Keratinocyte (primary cell): ENCODE data around the gene PUDP. TPM values are rescaled to one million over a fixed set of nuclear protein-coding genes. Genes with fewer than 3 reads are reported as not detected.
A peak's percentile ranks its signal among the peaks of the same experiment; 100 is the strongest.

Experiments used
- DNase-seq: peaks from one replicate; pipeline ENCODE4 v3.0.0-alpha.2; 2011; ENCODE audit warnings: low read depth, missing footprints, low spot score
- FAIRE-seq: peaks from 2 replicates; lab custom pipeline; 2011; peaks lifted over from hg19 to GRCh38; lab: Jason Lieb, UNC
- H2AFZ ChIP-seq: 2 replicates; pipeline ENCODE4 v1.6.0; 2012; ENCODE audit warnings: low read length, control low read depth, inconsistent platforms; ENCODE audit not compliant: control insufficient read depth
- H3K27ac ChIP-seq: 2 replicates; pipeline ENCODE4 v1.5.1; 2011; ENCODE audit warnings: low read length; ENCODE audit not compliant: control insufficient read depth, insufficient read depth
- H3K27me3 ChIP-seq: 3 replicates; pipeline ENCODE4 v1.6.0; 2011; ENCODE audit warnings: low read length; ENCODE audit not compliant: control insufficient read depth, insufficient read depth; ENCODE audit errors: extremely low read depth
- H3K36me3 ChIP-seq, 2 experiments: 2 replicates in 1 of 2; 3 replicates in 1 of 2; pipeline ENCODE4 v1.5.1; 2011; ENCODE audit warnings: low read length in 2 of 2, mild to moderate bottlenecking in 1 of 2; ENCODE audit not compliant: control insufficient read depth in 2 of 2, insufficient read depth in 2 of 2; ENCODE audit errors: extremely low read depth in 1 of 2
- H3K4me1 ChIP-seq: 3 replicates; pipeline ENCODE4 v1.5.1; 2011; ENCODE audit warnings: low read length; ENCODE audit not compliant: control insufficient read depth, insufficient read depth; ENCODE audit errors: extremely low read depth
- H3K4me2 ChIP-seq: 3 replicates; pipeline ENCODE4 v1.6.0; 2011; ENCODE audit warnings: low read depth, low read length; ENCODE audit not compliant: control insufficient read depth, insufficient read depth; ENCODE audit errors: extremely low read depth
- H3K4me3 ChIP-seq, 3 experiments: fragments of 200-600 bp in 1 of 3; sonication (generic) in 1 of 3; 2 replicates in 2 of 3; 3 replicates in 1 of 3; pipeline ENCODE4 v1.5.1; 2011 to 2016; ENCODE audit warnings: low read length in 3 of 3, mild to moderate bottlenecking in 3 of 3, control low read depth in 2 of 3, inconsistent platforms in 1 of 3, low read depth in 1 of 3, mixed read lengths in 1 of 3, mixed run types in 1 of 3, moderate library complexity in 1 of 3; ENCODE audit not compliant: control insufficient read depth in 2 of 3, insufficient read depth in 2 of 3; ENCODE audit errors: extremely low read depth in 1 of 3
- H3K79me2 ChIP-seq: 2 replicates; pipeline ENCODE4 v1.6.0; 2012; ENCODE audit warnings: low read length; ENCODE audit not compliant: control insufficient read depth, insufficient read depth
- H3K9ac ChIP-seq: 3 replicates; pipeline ENCODE4 v1.6.0; 2011; ENCODE audit warnings: low read length; ENCODE audit not compliant: control insufficient read depth, insufficient read depth; ENCODE audit errors: extremely low read depth
- H3K9me1 ChIP-seq: 3 replicates; pipeline ENCODE4 v1.6.0; 2011; ENCODE audit warnings: low read length; ENCODE audit not compliant: control insufficient read depth, insufficient read depth; ENCODE audit errors: extremely low read depth
- H3K9me3 ChIP-seq: 2 replicates; pipeline ENCODE4 v1.5.1; 2012; ENCODE audit warnings: low read depth, low read length; ENCODE audit not compliant: control insufficient read depth
- H4K20me1 ChIP-seq: 3 replicates; pipeline ENCODE4 v1.6.0; 2011; ENCODE audit warnings: low read length; ENCODE audit not compliant: control insufficient read depth, insufficient read depth; ENCODE audit errors: extremely low read depth
- EZH2 ChIP-seq: IDR thresholded peaks from one replicate; pipeline ENCODE4 v1.6.1; 2012; ENCODE audit warnings: inconsistent platforms, mild to moderate bottlenecking, low read length, moderate library complexity
- dilution Hi-C: fragments of 300-500 bp; cut with MboI; formaldehyde crosslinking; loops from one replicate; pipeline ENCODE4 v1.7.0; 2020; ENCODE audit warnings: low sequenced_read_pairs; ENCODE audit not compliant: extremely low pct_ligation_motif_present
- polyA plus RNA-seq, 5 experiments: library from polyadenylated mRNA; depleted of rRNA in 3 of 5; stranded (reverse) in 3 of 5; stranded (forward) in 1 of 5; unstranded in 1 of 5; fragments of >200 nt; gene quantifications; 1 replicate in 1 of 5; 2 replicates in 3 of 5; 3 replicates in 1 of 5; pipeline versions ENCODE4 v1.2.1 to v1.2.3, GENCODE V29; 2011 to 2012; ENCODE audit warnings: missing spikeins in 2 of 5, low read depth in 1 of 5, low replicate concordance in 1 of 5
- TF ChIP-seq, protein P1 (sequence below), 3 experiments: IDR thresholded peaks in 1 of 3; conservative IDR thresholded peaks in 1 of 3; optimal IDR thresholded peaks in 1 of 3; 2 replicates in 2 of 3; 3 replicates in 1 of 3; pipeline versions ENCODE3 to v1.5.1; 2011; ENCODE audit warnings: low read length in 3 of 3, mild to moderate bottlenecking in 3 of 3, moderate library complexity in 2 of 3, control low read depth in 1 of 3, inconsistent platforms in 1 of 3; ENCODE audit not compliant: insufficient read depth in 2 of 3; ENCODE audit errors: extremely low read depth in 1 of 3

PUDP gene
- polyA plus RNA-seq, 1 donor (not counting 4 experiments of a cell fraction or from before 2014, with no cell fraction given), result 48.0 TPM

DNA sequence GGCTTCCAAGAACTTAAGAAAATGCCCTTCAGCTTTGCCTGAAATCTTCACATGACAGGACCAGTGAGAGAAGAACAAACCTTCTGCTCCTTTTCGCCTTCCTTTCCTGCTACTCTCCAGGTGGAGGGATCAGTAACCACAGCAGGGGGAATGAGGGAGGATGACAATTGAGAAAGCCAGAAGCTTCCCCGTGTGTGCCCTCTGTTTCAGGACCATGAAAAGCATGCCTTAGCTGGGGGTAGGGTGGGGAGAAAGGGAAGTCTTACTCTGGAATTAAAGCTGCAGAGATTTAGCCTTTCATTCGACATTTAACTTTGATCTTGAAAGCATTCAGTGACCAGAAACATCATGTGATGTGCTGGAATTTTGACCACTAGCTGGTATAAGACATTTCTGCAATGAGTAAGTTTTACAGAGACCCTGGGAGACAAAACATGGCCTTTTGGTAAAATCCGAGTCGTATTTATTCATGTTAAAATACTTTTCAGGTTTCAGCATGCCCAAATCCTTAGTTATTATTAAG lies 10.6 kb upstream of the PUDP start:
- Histone ChIP-seq H3K4me2 (peak overlapping the region; percentile 76), H3K4me3 (no peak overlapping the region), H4K20me1 (no peaks in the 10 kb centered on the region), H3K9me1 (peaks cover 5% of the 10 kb centered on the region), H3K27me3 (no peaks in the 10 kb centered on the region), H3K9me3 (no peaks in the 10 kb centered on the region), H3K4me1 (peaks cover 17% of the 10 kb centered on the region), H2AFZ (no peak overlapping the region), H3K9ac (no peak overlapping the region), H3K27ac (no peak overlapping the region), H3K79me2 (no peaks in the 10 kb centered on the region), H3K36me3 (no peaks in the 10 kb centered on the region)
- dilution Hi-C loops, result no loop called here
- FAIRE-seq (no peak), DNase-seq (no peak)
- TF ChIP-seq, protein P1, sequence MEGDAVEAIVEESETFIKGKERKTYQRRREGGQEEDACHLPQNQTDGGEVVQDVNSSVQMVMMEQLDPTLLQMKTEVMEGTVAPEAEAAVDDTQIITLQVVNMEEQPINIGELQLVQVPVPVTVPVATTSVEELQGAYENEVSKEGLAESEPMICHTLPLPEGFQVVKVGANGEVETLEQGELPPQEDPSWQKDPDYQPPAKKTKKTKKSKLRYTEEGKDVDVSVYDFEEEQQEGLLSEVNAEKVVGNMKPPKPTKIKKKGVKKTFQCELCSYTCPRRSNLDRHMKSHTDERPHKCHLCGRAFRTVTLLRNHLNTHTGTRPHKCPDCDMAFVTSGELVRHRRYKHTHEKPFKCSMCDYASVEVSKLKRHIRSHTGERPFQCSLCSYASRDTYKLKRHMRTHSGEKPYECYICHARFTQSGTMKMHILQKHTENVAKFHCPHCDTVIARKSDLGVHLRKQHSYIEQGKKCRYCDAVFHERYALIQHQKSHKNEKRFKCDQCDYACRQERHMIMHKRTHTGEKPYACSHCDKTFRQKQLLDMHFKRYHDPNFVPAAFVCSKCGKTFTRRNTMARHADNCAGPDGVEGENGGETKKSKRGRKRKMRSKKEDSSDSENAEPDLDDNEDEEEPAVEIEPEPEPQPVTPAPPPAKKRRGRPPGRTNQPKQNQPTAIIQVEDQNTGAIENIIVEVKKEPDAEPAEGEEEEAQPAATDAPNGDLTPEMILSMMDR (optimal IDR thresholded peaks at IDR 0.05 in 1 of 3, IDR thresholded peaks at IDR 0.05 in 1 of 3, conservative IDR thresholded peaks at IDR 0.05 in 1 of 3; ENCODE audit: extremely low read depth in 1 of 3, insufficient read depth in 2 of 3, low read length in 3 of 3), result no peak
- TF ChIP-seq EZH2, result no peak

DNA sequence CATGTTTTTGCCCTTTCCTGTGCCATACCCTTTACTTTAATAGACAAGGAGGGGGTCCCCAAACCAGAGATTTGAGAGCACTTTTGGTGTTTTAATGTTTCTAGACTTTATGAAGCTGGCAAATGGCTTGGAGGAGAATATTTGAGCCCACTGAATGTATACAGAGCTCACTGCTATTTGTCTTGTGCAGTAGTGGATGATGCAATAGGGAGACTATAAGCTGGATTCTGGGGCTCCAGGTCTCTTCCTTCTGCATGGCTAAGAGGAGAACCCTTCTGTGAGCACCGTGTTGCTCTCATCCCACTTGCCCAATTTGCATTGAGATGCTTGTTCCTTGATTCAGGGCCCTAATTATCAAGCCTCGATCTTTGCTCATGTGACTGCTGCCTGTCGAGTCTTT lies 8.9 kb upstream of the PUDP start:
- no peak overlapping the region for H2AFZ ChIP-seq
- peaks cover 5% of the 10 kb centered on the region for H3K9me1 ChIP-seq
- dilution Hi-C loops, result no loop called here
- H4K20me1 ChIP-seq, result no peaks in the 10 kb centered on the region
- no peaks in the 10 kb centered on the region for H3K79me2 ChIP-seq
- H3K4me2 ChIP-seq, result no peak overlapping the region
- DNase-seq, result no peak
- FAIRE-seq, result no peak
- TF ChIP-seq, protein P1 (optimal IDR thresholded peaks at IDR 0.05 in 1 of 3, IDR thresholded peaks at IDR 0.05 in 1 of 3, conservative IDR thresholded peaks at IDR 0.05 in 1 of 3; ENCODE audit: extremely low read depth in 1 of 3, insufficient read depth in 2 of 3, low read length in 3 of 3), result no peak
- no peak for TF ChIP-seq EZH2
- H3K9ac ChIP-seq, result no peak overlapping the region
- peaks cover 17% of the 10 kb centered on the region for H3K4me1 ChIP-seq
- H3K9me3 ChIP-seq, result no peaks in the 10 kb centered on the region
- no peak overlapping the region for H3K4me3 ChIP-seq
- H3K27me3 ChIP-seq, result no peaks in the 10 kb centered on the region
- no peak overlapping the region for H3K27ac ChIP-seq
- no peaks in the 10 kb centered on the region for H3K36me3 ChIP-seq
